Stimulated activated CD8-positive, alpha-beta memory T cell treated with anti-CD3 and anti-CD28 coated beads, Interleukin-7, amount 100 ng/mL, for 24 hours (primary cell): ENCODE measurements around the gene TMEM30A.

Experiments used
- DNase-seq: peaks from one replicate; pipeline ENCODE4 v3.0.0-alpha.2; 2020; ENCODE audit warnings: low read depth

The TMEM30A gene

DNA sequence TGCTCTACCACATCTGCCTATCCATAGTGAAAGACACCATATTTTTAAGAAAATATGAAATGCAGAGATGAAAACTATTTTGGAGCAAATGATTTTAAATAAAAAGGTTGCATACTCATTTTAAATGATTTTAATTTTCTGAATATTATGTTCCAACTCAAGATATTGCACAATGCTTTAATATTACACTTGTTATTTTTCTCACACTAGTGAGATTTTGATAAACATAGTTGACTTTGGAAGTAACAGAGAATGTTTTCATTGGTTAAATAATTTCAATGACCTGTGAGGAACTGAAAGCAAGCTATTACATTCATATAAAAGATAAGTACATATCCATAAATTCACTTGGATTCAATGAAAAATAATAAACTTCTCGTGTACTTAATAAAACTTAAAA lies 7.2 kb upstream of the TMEM30A start:
- no peak for DNase-seq

- DNase-seq = no peak
Observed at GRCh38 chr6:75291331-75291730, 6.7 kb upstream of the TMEM30A start.

GRCh38 chr6:75290136-75290945 lies 5.7 kb upstream of the TMEM30A start:
- no peak for DNase-seq

DNA sequence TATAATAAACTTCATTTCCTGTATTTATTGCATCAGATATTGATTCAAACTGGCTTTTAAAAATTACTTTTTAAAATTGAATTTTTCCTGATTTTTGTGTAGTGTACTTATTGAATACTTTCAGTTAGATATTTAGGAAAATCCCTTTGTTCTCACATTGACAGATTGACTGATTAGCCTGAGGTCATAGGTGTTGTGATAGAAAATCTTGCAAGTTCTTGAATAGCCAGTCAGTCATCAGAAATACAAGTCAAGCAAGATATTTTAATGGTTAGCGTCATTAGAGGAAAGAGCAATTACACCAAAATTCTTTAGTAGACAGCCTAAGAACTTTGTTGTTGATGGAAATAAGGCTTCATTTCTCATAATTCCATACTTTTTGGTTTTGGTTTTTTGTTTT lies 3.4 kb upstream of the TMEM30A start:
- DNase-seq = no peak

DNA sequence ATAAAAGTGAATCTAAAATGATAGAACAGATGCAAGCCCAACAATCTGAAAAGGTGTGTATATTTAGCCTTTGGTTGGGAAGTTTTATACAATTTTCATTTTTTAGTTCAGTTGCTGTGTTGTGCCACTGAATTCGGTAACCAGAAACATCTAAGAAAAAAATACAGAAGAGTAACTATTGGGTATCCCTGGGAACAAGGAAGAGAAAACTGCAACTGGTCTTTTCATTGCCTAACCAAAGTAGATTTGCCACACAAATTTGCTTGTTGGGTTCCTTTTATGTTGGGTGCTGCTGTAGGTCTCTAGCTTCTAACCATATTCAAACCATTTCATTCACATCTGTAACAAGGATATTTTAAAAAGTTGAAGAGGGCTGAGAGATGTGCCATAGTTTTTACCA lies 2.8 kb upstream of the TMEM30A start:
- no peak for DNase-seq

DNA sequence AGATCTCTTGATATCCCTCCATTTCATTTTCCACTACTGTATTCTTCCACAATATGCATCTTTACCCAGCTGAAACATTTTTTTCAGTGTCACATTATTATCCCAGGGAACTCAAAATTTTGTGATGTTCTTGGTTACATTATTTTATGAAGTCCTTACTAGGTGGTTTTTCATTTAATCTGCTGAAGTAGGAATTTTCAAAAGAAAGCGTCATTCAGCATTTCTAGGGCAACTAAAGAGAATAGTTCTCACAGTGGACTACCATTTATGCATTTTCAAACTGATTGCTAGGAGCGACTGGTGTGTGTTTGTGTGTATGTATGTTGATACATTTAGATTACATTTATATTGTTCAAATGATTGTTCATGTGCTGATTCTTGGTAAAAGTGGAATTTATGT lies 2.4 kb upstream of the TMEM30A start:
- no peak for DNase-seq

DNA sequence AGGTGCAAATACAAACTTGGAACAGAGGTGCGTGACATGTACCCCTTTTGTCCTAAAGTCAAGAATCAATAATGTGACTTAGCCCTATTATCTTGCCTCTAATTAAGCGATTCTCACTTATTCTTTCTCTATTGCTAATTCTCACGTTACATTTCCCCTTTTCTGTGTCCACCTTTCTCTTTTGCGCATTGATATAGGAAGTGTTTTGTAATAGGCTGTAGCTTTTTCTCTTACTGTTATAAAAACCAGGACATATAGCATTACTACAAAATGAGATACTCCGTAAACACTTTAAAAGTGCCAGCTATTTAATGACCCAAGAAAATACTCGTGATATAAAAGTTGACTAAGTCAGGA lies 669 bp upstream of the TMEM30A start:
- no peak for DNase-seq

DNA sequence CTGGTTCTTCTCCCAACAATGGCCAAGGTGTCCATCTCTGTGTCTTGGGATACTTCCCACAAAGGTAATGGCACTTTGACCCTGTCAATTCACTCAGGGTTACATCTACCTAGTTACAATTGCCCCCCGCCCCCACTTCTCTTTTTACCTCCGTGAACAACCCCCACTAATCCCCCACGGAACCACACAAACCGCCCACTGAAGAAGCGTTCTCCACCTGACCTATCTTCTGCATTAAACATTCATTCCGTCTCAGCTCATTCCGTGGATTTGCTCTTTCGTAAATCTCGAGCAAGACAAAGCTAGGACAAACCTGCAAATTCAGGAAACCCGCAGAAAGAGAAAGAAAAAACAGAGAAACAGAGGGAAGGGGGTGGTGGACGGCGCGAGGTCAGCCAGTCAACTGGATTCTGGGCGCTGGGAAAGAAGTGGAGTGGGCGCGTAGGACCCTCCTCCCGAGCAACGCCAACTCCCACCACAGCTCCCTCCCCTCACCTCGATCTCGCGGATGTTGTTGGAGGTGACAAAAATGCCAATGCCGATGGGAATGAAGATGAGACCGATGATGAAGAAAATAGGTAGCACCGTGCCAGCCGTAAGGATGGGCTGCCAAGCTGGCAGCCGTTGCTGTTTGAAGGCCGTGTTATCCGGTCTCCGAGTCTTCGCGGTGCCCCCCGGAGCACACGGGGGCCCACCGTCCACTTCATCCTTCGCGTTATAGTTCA lies 523 bp downstream of the TMEM30A start:
- DNase-seq = no peak

DNA sequence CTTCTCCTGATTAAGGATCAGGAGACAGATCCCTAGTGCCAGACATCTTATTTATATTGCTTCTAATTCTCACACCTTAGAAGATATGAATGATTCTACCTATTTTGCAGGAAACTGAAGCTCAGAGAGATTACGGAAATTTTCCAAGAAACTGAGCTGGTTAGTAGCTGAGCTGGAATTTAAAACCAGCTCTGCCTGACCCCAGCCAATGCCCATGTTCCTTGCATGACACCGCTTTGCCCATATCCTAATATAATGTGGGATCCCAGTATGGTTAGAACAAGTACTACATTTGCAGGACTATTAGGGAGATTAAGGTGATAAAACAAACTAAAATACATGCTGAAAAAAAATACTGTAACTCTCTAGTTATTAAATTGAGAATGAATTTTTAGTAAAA lies 1.9 kb downstream of the TMEM30A start:
- no peak for DNase-seq

GRCh38 chr6:75281653-75282052 lies 2.9 kb downstream of the TMEM30A start:
- no peak for DNase-seq

DNA sequence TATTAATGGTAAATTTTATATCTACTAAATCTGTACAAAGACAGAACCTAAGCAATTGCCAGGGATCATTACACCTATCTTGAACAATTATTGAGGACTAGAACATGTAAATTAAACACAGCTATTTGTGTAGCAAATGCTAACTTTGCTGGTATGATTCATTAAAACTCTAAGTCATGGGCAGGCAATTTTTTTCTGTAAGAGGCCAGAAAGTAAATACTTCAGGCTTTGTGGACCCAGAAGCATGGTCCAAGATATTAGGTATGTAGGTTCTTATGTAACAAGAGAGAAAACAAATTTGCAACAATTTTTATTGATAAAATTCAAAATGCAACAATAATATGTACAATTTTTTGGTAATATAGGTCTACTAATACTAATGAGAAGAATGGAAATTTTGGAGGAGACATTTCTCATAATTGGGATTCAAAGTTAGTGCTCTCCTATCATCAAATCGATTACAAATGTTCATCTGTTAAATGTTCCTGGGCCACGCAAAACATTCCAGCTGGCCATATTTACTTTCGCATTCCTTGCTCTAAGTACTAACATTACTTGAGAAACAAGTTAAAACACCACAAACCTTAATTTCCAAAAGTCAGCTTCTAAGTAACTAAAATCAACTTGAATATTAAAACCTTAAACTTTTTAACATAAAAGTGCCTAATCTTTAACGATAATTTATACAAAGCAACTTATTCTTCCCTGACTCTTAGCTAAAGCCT lies 4.3 kb downstream of the TMEM30A start:
- no peak for DNase-seq

DNA sequence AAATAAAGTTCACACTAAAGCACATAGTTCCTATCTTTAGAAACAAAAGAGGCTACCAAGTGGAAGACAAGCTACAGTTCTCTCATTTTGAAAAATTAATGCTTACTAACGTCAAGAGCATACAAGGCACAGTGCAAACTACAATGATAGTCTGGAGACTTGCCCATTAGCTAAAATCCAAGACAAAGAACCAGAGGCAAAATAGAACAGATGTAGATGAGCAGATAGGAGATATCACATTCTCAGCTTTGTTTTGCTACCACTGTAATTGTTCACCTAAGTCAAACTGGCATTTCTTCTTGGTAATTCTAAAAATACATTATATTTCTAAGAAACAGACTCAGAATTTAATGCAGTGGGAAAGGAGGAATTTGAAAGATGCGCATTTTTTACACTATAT lies 5.2 kb downstream of the TMEM30A start:
- no peak for DNase-seq

DNA sequence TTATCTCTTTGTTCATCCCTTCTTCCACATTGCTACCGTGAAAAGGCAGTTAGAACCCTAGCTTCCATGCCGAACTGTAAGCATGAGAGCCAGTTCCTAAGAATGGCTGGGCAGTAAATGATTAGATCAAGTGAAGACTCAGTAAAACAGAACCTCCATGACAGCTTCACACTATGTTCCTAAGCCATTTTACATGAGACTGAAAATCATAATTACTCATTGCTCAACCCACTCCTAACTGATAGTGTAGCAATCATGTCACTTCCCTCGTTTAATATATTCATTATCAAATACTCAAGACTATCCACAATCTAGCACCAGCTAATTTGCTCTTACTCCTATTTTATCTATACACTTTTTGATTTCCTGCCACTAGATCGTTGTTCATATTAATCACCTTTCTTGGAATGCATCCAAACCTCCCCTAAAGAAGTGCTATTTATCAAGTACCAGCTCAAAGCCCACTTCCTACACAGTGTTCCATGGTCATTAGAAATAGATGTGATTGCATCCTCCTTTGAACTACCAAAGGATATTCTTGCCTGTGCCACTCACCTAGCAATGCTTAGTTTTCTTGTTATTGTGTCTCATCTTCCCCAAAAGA lies 6.0 kb downstream of the TMEM30A start:
- no peak for DNase-seq

- no peak for DNase-seq
Observed at GRCh38 chr6:75275067-75275466, 9.5 kb downstream of the TMEM30A start.

DNA sequence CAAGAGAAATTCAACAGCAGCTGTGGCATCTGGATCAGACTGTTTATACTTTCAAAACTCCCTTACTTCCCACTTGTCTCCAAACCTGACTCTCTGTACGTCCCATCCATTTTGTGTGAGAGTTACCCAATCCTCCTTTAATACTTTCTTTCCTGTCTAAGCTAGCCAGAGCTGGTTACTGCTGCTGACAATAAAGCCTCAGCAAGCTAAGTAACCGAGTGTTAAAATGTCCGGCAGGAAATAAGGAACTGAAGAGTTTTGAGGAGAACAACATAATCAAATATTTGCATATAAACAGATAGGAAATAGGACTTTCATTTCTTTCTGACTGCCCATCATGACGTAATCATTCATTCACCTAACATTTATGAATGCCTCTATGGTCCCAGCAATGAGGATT lies 11.6 kb downstream of the TMEM30A start:
- no peak for DNase-seq

GRCh38 chr6:75272145-75272840 lies 12.3 kb downstream of the TMEM30A start:
- no peak for DNase-seq

DNA sequence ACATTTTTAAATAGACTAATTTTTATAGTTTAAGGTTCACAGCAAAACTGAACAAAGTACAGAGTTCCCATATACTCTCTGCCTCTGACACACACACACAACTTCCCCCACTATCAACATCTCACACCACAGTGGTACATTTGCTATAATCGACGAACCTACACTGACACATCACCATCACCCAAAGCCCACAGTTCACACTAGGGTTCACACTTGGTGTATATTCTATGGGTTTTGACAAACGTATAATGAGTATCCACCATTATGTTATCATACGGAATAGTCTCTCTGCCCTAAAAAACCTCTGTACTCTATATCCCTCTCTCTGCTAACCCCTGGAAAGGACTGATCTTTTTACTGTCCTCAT lies 15.6 kb downstream of the TMEM30A start:
- no peak for DNase-seq

DNA sequence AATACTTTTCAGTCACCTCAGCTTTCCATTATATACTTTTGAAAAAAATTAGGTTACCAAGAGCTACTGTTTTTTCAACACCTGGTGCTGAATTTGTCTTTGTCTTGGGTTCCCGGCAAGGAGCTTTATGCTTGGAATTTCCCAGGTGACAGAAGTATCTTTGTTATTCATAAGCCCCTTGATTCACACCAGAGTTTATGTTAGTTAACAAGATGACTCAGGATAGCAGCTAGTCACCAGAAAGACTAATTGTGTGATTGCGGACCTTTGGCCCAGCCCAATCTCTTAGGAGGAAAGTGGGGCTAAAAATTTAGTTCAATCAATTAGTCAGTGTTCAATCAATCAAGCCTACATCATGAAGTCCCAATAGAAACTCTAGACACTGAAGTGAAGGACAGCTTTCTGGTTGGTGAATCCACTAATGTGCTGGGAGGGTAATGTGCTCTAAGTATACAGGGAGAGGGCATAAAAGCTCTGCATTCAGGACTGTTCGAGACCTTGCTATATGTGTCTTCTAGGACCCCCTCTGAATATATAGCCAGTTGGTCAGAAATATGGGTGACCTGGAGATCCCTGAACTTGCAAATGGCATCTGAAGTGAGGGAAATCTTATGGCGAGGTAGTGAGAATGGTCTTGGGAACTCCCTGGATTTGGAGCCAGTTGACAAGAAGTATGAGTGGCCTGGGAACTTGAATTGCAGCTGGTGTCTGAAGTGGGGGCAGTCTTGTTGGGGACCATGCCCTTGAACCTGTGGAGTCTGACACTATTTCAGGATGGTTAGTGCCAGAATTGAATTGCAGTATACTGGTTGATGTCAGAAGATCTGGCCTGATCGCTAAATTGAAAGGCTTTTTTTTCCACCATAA lies 16.2 kb downstream of the TMEM30A start:
- no peak for DNase-seq

GRCh38 chr6:75267461-75267860 lies 17.1 kb downstream of the TMEM30A start:
- no peak for DNase-seq

DNA sequence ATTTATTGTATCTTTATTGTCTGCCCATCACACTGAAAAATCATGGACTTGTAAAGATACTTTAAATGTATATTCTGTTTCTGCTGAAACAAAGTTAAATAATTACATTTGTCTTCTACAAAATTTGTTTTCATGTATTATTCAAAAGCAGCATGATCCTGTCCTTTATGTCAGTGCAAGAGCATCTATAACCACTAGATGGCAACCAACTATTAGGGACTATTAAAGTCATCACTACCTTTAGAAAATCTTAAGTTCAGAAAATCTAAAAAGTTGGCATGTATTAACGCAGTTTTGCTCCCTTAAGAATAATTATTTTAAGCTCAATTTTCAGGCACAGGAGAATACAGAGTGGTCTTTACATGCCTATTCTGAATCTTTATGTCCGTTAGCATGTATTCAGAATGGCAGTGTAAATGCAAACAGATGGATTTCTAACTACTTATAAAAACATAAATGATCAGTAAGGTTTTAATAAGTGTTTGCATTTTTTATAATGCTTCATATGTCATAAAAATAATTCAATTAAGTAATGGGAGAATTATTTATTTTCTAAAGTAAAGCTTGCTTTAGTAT lies 17.8 kb downstream of the TMEM30A start:
- DNase-seq = no peak

GRCh38 chr6:75263401-75263750 lies 21.2 kb downstream of the TMEM30A start:
- DNase-seq = no peak
